GM12878 (cell line): ENCODE results near the gene SRGAP1. TPM values are rescaled to one million over a fixed set of nuclear protein-coding genes. Genes with fewer than 3 reads are reported as not detected.

Experiments used
- ATAC-seq: fragments of 200-7000 bp; cut with Tn5 transposase; 3 replicates; pipeline ENCODE4 v1.9.1; 2020; ENCODE audit warnings: mild to moderate bottlenecking, moderate library complexity
- BruUV-seq: library from RNA; stranded (reverse); fragments of 400-500 nt; replicated peaks from 2 replicates; lab custom pipeline; 2021; lab: Mats Ljungman, UMichigan
- CTCF ChIA-PET: fragments of 300-600 bp; sonication (Branson Sonifier 250); formaldehyde crosslinking; extraction: SDS; loops from one replicate; lab custom pipeline; 2021; ENCODE audit warnings: inconsistent platforms; lab: Yijun Ruan, JAX
- POLR2A ChIA-PET: fragments of 350-600 bp; formaldehyde crosslinking; extraction: SDS; loops from one replicate; lab custom pipeline; 2021; ENCODE audit warnings: inconsistent platforms; lab: Charles Lee
- RAD21 ChIA-PET: fragments of 300-600 bp; sonication (Branson Sonifier 250); formaldehyde crosslinking; loops from one replicate; lab custom pipeline; 2023; ENCODE audit warnings: antibody characterized with exemption; ENCODE audit not compliant: unreplicated experiment; lab: Charles Lee
- SMC1A ChIA-PET: fragments of 300-600 bp; sonication (Branson Sonifier 250); formaldehyde crosslinking; loops from one replicate; lab custom pipeline; 2023; ENCODE audit not compliant: unreplicated experiment, uncharacterized antibody; lab: Charles Lee
- DNase-seq: peaks from one replicate; pipeline ENCODE4 v3.0.0-alpha.2; 2011; ENCODE audit warnings: low read depth, low spot score
- FAIRE-seq: peaks from 3 replicates; lab custom pipeline; 2011; peaks lifted over from hg19 to GRCh38; lab: Jason Lieb, UNC
- H2AFZ ChIP-seq: 2 replicates; pipeline ENCODE4 v1.6.0; 2011; ENCODE audit warnings: low read depth, low read length, control low read depth; ENCODE audit not compliant: control insufficient read depth
- H3K27ac ChIP-seq: 2 replicates; pipeline ENCODE4 v1.5.1; 2011; ENCODE audit warnings: control low read depth; ENCODE audit not compliant: control insufficient read depth, insufficient read depth
- H3K27me3 ChIP-seq, 2 experiments: replicated peaks in 1 of 2; 2 replicates each; pipeline versions ENCODE4 v1.6.0 to v1.6.1; 2011; ENCODE audit warnings: low read length in 1 of 2; ENCODE audit not compliant: control insufficient read depth in 2 of 2, insufficient read depth in 2 of 2
- H3K36me3 ChIP-seq, 2 experiments: 2 replicates each; pipeline ENCODE4 v1.5.1; 2011; ENCODE audit warnings: low read length in 1 of 2; ENCODE audit not compliant: control insufficient read depth in 2 of 2, insufficient read depth in 2 of 2
- H3K4me1 ChIP-seq: 2 replicates; pipeline ENCODE4 v1.6.1; 2011; ENCODE audit warnings: mild to moderate bottlenecking, low read length, moderate library complexity, mixed read lengths; ENCODE audit not compliant: control insufficient read depth, insufficient read depth
- H3K4me2 ChIP-seq: 2 replicates; pipeline ENCODE4 v1.6.0; 2011; ENCODE audit warnings: control low read depth; ENCODE audit not compliant: control insufficient read depth, insufficient read depth
- H3K4me3 ChIP-seq: fragments of 200-600 bp; sonication (generic); 2 replicates; pipeline ENCODE4 v1.5.1; 2016
- H3K79me2 ChIP-seq: 2 replicates; pipeline ENCODE4 v1.6.0; 2011; ENCODE audit warnings: low read length; ENCODE audit not compliant: control insufficient read depth, insufficient read depth
- H3K9ac ChIP-seq: 2 replicates; pipeline ENCODE4 v1.8.0; 2011; ENCODE audit warnings: low read length, control low read depth, mixed read lengths; ENCODE audit not compliant: control insufficient read depth, insufficient read depth
- H3K9me3 ChIP-seq: replicated peaks from 3 replicates; pipeline ENCODE4 v1.5.1; 2011; ENCODE audit warnings: mild to moderate bottlenecking, low read length; ENCODE audit not compliant: control insufficient read depth, insufficient read depth
- H4K20me1 ChIP-seq: 2 replicates; pipeline ENCODE4 v1.6.0; 2011; ENCODE audit not compliant: control insufficient read depth, insufficient read depth
- BHLHE40 ChIP-seq, 2 experiments: fragments of 450-650 bp in 1 of 2; IDR thresholded peaks; 2 replicates each; pipeline ENCODE4 v1.6.1; 2011 to 2017; ENCODE audit warnings: low read depth in 2 of 2, borderline replicate concordance in 1 of 2, improper control_type of control experiment in 1 of 2, low read length in 1 of 2, mild to moderate bottlenecking in 1 of 2
- BMI1 ChIP-seq: fragments of 450-650 bp; IDR thresholded peaks from 2 replicates; pipeline ENCODE4 v1.6.1; 2016; ENCODE audit warnings: mild to moderate bottlenecking, moderate library complexity, borderline replicate concordance
- CBX3 ChIP-seq: fragments of 200-600 bp; sonication (generic); IDR thresholded peaks from 2 replicates; pipeline ENCODE4 v1.6.1; 2016; ENCODE audit warnings: low read depth, borderline replicate concordance
- DPF2 ChIP-seq: fragments of 450-650 bp; IDR thresholded peaks from 2 replicates; pipeline ENCODE4 v1.6.1; 2017; ENCODE audit warnings: mild to moderate bottlenecking
- FOS ChIP-seq: IDR thresholded peaks from 3 replicates; pipeline ENCODE4 v1.6.1; 2011; ENCODE audit warnings: borderline replicate concordance; ENCODE audit not compliant: insufficient read length; ENCODE audit errors: extremely low read depth
- HDAC6 ChIP-seq: fragments of 200-600 bp; sonication (generic); IDR thresholded peaks from one replicate; pipeline ENCODE4 v1.8.0; 2017; ENCODE audit warnings: antibody characterized with exemption; ENCODE audit not compliant: unreplicated experiment
- IRF4 ChIP-seq: IDR thresholded peaks from 2 replicates; pipeline ENCODE4 v1.6.1; 2011; ENCODE audit warnings: low read depth, low read length
- MYB ChIP-seq: fragments of 150-350 bp; IDR thresholded peaks from 2 replicates; pipeline ENCODE4 v1.6.1; 2014; ENCODE audit warnings: mild to moderate bottlenecking, low read depth, low read length, borderline replicate concordance
- NBN ChIP-seq: fragments of 450-650 bp; IDR thresholded peaks from 2 replicates; pipeline ENCODE4 v1.6.1; 2016
- NRF1 ChIP-seq: conservative IDR thresholded peaks from 2 replicates; pipeline ENCODE4 v1.6.1; 2011; ENCODE audit warnings: mild to moderate bottlenecking, low read depth, low read length, improper control_type of control experiment
- RBBP5 ChIP-seq: fragments of 200-600 bp; sonication (generic); conservative IDR thresholded peaks from 2 replicates; pipeline ENCODE4 v1.6.1; 2016
- RELA ChIP-seq: fragments of 450-650 bp; IDR thresholded peaks from 2 replicates; pipeline ENCODE4 v1.8.0; 2014; ENCODE audit warnings: borderline replicate concordance; ENCODE audit not compliant: partially characterized antibody
- RUNX3 ChIP-seq: IDR thresholded peaks from 2 replicates; pipeline ENCODE4 v1.6.1; 2012; ENCODE audit warnings: low read length, inconsistent platforms
- SMARCA5 ChIP-seq: fragments of 450-650 bp; IDR thresholded peaks from 2 replicates; pipeline ENCODE4 v1.6.1; 2017; ENCODE audit warnings: mild to moderate bottlenecking
- SREBF1 ChIP-seq: IDR thresholded peaks from 2 replicates; pipeline ENCODE4 v1.6.1; 2012; ENCODE audit warnings: mild to moderate bottlenecking, low read length
- SREBF2 ChIP-seq: IDR thresholded peaks from 2 replicates; pipeline ENCODE4 v1.6.1; 2012; ENCODE audit warnings: mild to moderate bottlenecking, low read length
- WGBS: methylation state at CpG from one replicate; pipeline ENCODE4 v1.1.6; 2016; ENCODE audit warnings: low lambda C conversion rate; ENCODE audit not compliant: insufficient replicate concordance, insufficient coverage; ENCODE audit errors: missing lambda C conversion rate; 5-methylcytosine and 5-hydroxymethylcytosine counted together
- in situ Hi-C: fragments of 300-500 bp; cut with MboI; formaldehyde crosslinking; loops from 9 replicates; pipeline ENCODE4 v1.14.3; 2018; ENCODE audit warnings: mixed read lengths
- intact Hi-C: fragments of 100-400 bp; cut with micrococcal nuclease; formaldehyde crosslinking; loops from one replicate; pipeline ENCODE4 v1.14.2; 2022; ENCODE audit not compliant: unreplicated experiment
- polyA plus RNA-seq, 11 experiments: library from polyadenylated mRNA; depleted of rRNA in 4 of 11; unstranded in 6 of 11; stranded (reverse) in 5 of 11; fragments of >200 nt; fragmentation: Nextera tagmentation in 4 of 11; fragmentation: Illumina TruSeq in 1 of 11; extraction: Ambion mirVana in 4 of 11; extraction: Trizol in 1 of 11; gene quantifications; 1 replicate in 1 of 11; 2 replicates in 10 of 11; pipeline versions ENCODE4 v1.2.1 to v1.2.3, GENCODE V29; 2011 to 2016; ENCODE audit warnings: inconsistent platforms in 2 of 11, missing spikeins in 2 of 11, low read depth in 1 of 11
- total RNA-seq, 4 experiments: library from RNA; depleted of rRNA in 3 of 4; stranded (reverse); fragments of >200 nt in 3 of 4; fragmentation: Illumina TruSeq in 1 of 4; extraction: Trizol in 1 of 4; gene quantifications; 2 replicates each; pipeline versions ENCODE4 v1.2.1 to v1.2.3, GENCODE V29; 2013 to 2021
- TF ChIP-seq, protein P1 (sequence below): IDR thresholded peaks from 2 replicates; pipeline ENCODE4 v1.6.1; 2011; ENCODE audit warnings: mild to moderate bottlenecking, low read depth, low read length, moderate library complexity; ENCODE audit not compliant: insufficient replicate concordance
- TF ChIP-seq, protein P2 (sequence below): fragments of 450-650 bp; IDR thresholded peaks from 2 replicates; pipeline ENCODE4 v1.6.1; 2017; ENCODE audit warnings: borderline replicate concordance
- TF ChIP-seq, protein P3 (sequence below): IDR thresholded peaks from 2 replicates; pipeline ENCODE4 v1.6.1; 2012; ENCODE audit warnings: low read depth, low read length, improper control_type of control experiment

The SRGAP1 gene
- total and polyA plus RNA-seq, 10 of the 15 experiments (the other 5 are each of a cell fraction or from before 2014, with no cell fraction given) = 0.16 to 0.85 (median 0.46) TPM

DNA sequence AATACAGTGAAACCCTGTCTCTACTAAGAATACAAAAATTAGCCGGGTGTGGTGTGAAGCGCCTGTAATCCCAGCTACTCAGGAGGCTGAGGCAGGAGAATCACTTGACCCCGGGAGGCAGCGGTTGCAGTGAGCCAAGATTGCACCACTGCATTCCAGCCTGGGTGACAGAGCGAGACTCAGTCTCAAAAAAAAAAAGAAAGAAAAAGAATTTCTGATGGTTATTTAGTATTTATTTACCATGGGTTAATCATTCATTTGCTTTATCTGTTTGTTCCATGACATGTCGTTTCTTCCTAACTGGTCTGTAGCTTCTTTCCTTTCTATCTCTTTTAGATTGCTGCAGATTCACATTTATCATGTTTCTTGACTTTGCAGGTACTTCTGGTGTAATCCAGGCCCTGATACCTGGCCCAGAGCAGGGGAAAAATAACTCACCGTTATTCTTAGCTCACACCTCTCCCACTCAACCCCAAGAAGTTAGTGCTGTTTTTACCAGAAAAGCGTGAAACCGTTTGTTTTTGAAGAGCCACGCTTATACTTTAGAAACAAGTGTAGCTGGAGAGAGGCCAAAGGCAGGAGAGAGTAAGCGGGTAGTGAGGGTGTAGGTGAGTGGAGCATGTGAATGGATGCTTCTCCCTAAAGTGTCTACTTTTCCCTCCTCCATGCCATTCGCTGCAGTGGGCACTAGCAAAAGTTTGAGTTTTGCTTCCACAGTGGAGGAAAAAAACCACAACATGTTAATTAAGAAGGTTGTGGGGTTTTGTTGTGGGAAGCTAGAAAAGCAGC, 45.4 kb downstream of the SRGAP1 start:
- H3K27ac ChIP-seq = no peak overlapping the region
- no peaks in the 10 kb centered on the region for H3K36me3 ChIP-seq
- CTCF ChIA-PET = interaction anchor here (0.7 to 1.2 kb wide), 3 partner anchors 12 to 39 kb away, joined by 3 to 5 read pairs (median 3); no protein-coding TSS in a partner anchor
- FAIRE-seq = no peak
- no peak overlapping the region for H2AFZ ChIP-seq
- SMC1A ChIA-PET = interaction anchor here (0.6 to 1.5 kb wide), 3 partner anchors 8 to 175 kb away, joined by 3 to 4 read pairs (median 3); no protein-coding TSS in a partner anchor
- H3K27me3 ChIP-seq = no peaks in the 10 kb centered on the region
- H3K4me1 ChIP-seq = no peaks in the 10 kb centered on the region
- POLR2A ChIA-PET = interaction anchor here (0.6 kb wide), 1 partner anchor 8 kb away, joined by 4 read pairs; no protein-coding TSS in a partner anchor
- intact Hi-C loops = no loop called here
- 50% methylated on average over 12 of the region's 12 CpGs for WGBS
- ATAC-seq = no peak
- H3K9ac ChIP-seq = no peak overlapping the region
- no peaks in the 10 kb centered on the region for H3K79me2 ChIP-seq
- no peak for DNase-seq
- H3K9me3 ChIP-seq = no peaks in the 10 kb centered on the region
- no peaks in the 10 kb centered on the region for H4K20me1 ChIP-seq
- no peak overlapping the region for H3K4me2 ChIP-seq
- BruUV-seq = no TSS peak
- RAD21 ChIA-PET = interaction anchor here (1.0 kb wide), 1 partner anchor 9 kb away, joined by 3 read pairs; no protein-coding TSS in a partner anchor
- TF ChIP-seq NBN = no peak
- no peak for TF ChIP-seq SREBF2
- no peak for TF ChIP-seq SREBF1
- TF ChIP-seq MYB = no peak
- no peak for TF ChIP-seq IRF4
- TF ChIP-seq, protein P1, sequence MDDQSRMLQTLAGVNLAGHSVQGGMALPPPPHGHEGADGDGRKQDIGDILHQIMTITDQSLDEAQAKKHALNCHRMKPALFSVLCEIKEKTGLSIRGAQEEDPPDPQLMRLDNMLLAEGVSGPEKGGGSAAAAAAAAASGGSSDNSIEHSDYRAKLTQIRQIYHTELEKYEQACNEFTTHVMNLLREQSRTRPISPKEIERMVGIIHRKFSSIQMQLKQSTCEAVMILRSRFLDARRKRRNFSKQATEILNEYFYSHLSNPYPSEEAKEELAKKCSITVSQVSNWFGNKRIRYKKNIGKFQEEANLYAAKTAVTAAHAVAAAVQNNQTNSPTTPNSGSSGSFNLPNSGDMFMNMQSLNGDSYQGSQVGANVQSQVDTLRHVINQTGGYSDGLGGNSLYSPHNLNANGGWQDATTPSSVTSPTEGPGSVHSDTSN = no peak
- TF ChIP-seq NRF1 = no peak
- no peak for TF ChIP-seq CBX3
- no peak for TF ChIP-seq RBBP5
- no peak for TF ChIP-seq BMI1
- TF ChIP-seq FOS = no peak
- TF ChIP-seq, protein P2, sequence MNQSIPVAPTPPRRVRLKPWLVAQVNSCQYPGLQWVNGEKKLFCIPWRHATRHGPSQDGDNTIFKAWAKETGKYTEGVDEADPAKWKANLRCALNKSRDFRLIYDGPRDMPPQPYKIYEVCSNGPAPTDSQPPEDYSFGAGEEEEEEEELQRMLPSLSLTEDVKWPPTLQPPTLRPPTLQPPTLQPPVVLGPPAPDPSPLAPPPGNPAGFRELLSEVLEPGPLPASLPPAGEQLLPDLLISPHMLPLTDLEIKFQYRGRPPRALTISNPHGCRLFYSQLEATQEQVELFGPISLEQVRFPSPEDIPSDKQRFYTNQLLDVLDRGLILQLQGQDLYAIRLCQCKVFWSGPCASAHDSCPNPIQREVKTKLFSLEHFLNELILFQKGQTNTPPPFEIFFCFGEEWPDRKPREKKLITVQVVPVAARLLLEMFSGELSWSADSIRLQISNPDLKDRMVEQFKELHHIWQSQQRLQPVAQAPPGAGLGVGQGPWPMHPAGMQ = no peak
- no peak for TF ChIP-seq BHLHE40 (IDR thresholded peaks at IDR 0.05; ENCODE audit: borderline replicate concordance in 1 of 2, low read depth in 2 of 2, low read length in 1 of 2)
- no peak for TF ChIP-seq HDAC6
- no peak for TF ChIP-seq SMARCA5
- TF ChIP-seq, protein P3, sequence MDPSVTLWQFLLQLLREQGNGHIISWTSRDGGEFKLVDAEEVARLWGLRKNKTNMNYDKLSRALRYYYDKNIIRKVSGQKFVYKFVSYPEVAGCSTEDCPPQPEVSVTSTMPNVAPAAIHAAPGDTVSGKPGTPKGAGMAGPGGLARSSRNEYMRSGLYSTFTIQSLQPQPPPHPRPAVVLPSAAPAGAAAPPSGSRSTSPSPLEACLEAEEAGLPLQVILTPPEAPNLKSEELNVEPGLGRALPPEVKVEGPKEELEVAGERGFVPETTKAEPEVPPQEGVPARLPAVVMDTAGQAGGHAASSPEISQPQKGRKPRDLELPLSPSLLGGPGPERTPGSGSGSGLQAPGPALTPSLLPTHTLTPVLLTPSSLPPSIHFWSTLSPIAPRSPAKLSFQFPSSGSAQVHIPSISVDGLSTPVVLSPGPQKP = no peak
- no peak for TF ChIP-seq DPF2
- no peak for TF ChIP-seq RUNX3
- no peak for TF ChIP-seq RELA
- in situ Hi-C loops = no loop called here
- no peak overlapping the region for H3K4me3 ChIP-seq
